ENCODE results near the gene MC2R.

GRCh38 chr18:13895505-13896033, 19.8 kb downstream of the MC2R start:
- TF ChIP-seq CTCF (IDR thresholded peaks at IDR 0.05) (no peak), EP300 (IDR thresholded peaks at IDR 0.05) (no peak)
